ENCODE measurements around the gene ASCC1.

The ASCC1 gene

GRCh38 chr10:72105098-72105475, 111.0 kb downstream of the ASCC1 start:
- DNase-seq (ENCODE audit: low read depth in 2 of 2, low spot score in 1 of 2) = no peak

GRCh38 chr10:72104472-72105097, 111.5 kb downstream of the ASCC1 start:
- DNase-seq (ENCODE audit: low read depth in 2 of 2, low spot score in 1 of 2) = no peak

GRCh38 chr10:72099600-72099921, 116.5 kb downstream of the ASCC1 start:
- DNase-seq (ENCODE audit: low read depth in 2 of 2, low spot score in 1 of 2) = no peak

- DNase-seq (ENCODE audit: low read depth in 2 of 2, low spot score in 1 of 2) = no peak
Observed at GRCh38 chr10:72098836-72099599, 117.1 kb downstream of the ASCC1 start.

- no peak for DNase-seq (ENCODE audit: low read depth in 2 of 2, low spot score in 1 of 2)
Observed at GRCh38 chr10:72098301-72098835, 117.7 kb downstream of the ASCC1 start.

- DNase-seq (ENCODE audit: low read depth in 2 of 2, low spot score in 1 of 2) = no peak
Observed at GRCh38 chr10:72097448-72098300, 118.4 kb downstream of the ASCC1 start.

GRCh38 chr10:72096115-72097000, 119.7 kb downstream of the ASCC1 start:
- DNase-seq (ENCODE audit: low read depth in 2 of 2, low spot score in 1 of 2) = no peak

- no peak for DNase-seq (ENCODE audit: low read depth in 2 of 2, low spot score in 1 of 2)
Observed at GRCh38 chr10:72095195-72095594, 120.9 kb downstream of the ASCC1 start.

GRCh38 chr10:72094574-72094973, 121.5 kb downstream of the ASCC1 start:
- no peak for DNase-seq (ENCODE audit: low read depth in 2 of 2, low spot score in 1 of 2)

- no peak for DNase-seq (ENCODE audit: low read depth in 2 of 2, low spot score in 1 of 2)
Observed at GRCh38 chr10:72093450-72093849, 122.6 kb downstream of the ASCC1 start.

- DNase-seq (ENCODE audit: low read depth in 2 of 2, low spot score in 1 of 2) = no peak
Observed at GRCh38 chr10:72092987-72093386, 123.1 kb downstream of the ASCC1 start.

- DNase-seq (ENCODE audit: low read depth in 2 of 2, low spot score in 1 of 2) = no peak
Observed at GRCh38 chr10:72092171-72092924, 123.7 kb downstream of the ASCC1 start.

GRCh38 chr10:72090326-72090725, 125.8 kb downstream of the ASCC1 start:
- no peak for DNase-seq (ENCODE audit: low read depth in 2 of 2, low spot score in 1 of 2)

- DNase-seq (ENCODE audit: low read depth in 2 of 2, low spot score in 1 of 2) = no peak
Observed at GRCh38 chr10:72089618-72090017, 126.5 kb downstream of the ASCC1 start.

- DNase-seq (ENCODE audit: low read depth in 2 of 2, low spot score in 1 of 2) = no peak
Observed at GRCh38 chr10:72088889-72089575, 127.0 kb downstream of the ASCC1 start.

- peak in 1 of 2 donors; percentile 43 for DNase-seq (ENCODE audit: low read depth in 2 of 2, low spot score in 1 of 2)
Observed at GRCh38 chr10:72087969-72088888, 127.8 kb downstream of the ASCC1 start, which contains the start of gene SPOCK2. Gene SPOCK2 (minus strand): TSS chr10:72088551. CDS start chr10:72088328, 223 bp downstream.

GRCh38 chr10:72087392-72087968, 128.6 kb downstream of the ASCC1 start:
- DNase-seq (ENCODE audit: low read depth in 2 of 2, low spot score in 1 of 2) = no peak
